IPS-NIHi7 (cell line): ENCODE results near the gene SIRT5.

Experiments used
- DNase-seq: peaks from one replicate; pipeline ENCODE4 v3.0.0; 2012; ENCODE audit warnings: mixed read lengths; ENCODE audit errors: extremely low spot score

The SIRT5 gene

DNA sequence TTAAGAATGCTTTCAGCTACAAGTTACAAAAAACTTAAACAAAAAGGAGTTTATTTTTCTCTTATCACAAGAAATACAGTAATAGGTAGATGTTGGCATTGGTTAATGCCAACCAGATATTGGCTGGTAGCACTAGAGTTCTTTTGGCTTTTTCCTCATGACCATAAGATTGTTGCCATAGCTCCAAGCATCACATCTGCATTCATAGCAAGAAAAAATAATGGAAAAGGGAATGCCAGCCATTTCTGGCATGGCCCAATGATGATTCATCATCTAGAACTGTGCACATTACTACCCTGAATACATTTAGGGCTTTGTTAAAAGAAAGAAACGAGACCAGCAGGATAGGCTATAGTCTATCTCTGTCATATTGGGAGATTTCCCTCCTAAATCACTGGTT lies 20.8 kb upstream of the SIRT5 start:
- DNase-seq, result no peak

DNA sequence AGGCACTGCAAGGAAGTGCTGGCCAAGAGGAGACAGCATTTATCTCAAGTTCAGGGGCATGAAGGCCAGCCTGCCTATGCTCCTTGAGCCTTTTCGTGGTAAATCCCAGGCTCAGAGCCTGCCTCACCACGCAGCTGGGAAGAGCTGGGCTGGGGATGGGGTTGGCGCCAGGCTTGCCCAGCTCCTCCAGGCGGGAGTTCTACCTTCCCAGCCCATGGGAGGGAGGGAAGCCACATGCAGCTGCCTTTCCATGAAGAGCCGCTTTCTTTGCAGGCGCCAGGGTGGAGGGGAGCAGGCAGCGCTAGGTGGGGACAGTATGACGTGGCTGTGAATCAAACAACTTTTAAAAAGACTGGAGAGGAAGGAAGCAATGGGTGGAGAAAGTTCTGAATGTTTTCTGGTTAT lies 19.5 kb upstream of the SIRT5 start:
- DNase-seq, result peak; percentile 80

DNA sequence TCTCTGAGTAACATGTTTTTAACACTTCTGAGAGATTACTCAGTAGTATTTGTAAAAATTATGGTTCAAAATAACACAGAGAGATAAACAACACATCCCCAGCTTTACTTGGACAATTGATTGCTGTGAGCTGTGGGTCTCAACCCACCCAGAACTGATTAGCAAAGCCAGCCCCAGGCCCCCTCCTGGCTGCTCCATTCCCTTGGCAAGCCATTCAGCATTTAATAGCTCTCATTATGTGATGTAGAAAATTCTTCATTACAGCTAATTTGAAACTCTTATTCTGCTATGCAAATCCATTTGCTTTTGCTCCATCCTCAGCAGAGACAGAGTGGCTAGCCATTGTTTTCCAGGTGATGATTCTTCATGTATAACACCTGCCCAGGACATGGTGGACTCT lies 16.6 kb upstream of the SIRT5 start:
- DNase-seq, result no peak

DNA sequence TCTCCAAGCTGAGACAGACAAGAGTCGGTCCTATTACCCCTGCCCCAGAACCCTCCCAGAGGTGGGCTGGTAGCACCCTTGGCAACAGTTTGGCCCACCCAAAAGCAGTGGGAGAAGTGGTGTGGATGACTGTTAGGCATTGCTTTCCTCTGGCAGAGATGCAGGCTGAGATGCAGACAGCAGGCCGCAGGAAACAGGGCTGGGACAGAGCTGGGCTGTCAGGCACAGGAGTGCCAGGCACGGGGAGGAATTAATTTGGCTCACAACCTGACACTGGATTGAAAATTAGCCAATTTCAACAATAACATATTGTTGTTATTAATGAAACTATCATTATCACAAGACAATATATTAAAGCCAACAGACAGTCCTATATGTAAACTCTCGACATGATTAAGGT lies 15.7 kb upstream of the SIRT5 start:
- no peak for DNase-seq

DNA sequence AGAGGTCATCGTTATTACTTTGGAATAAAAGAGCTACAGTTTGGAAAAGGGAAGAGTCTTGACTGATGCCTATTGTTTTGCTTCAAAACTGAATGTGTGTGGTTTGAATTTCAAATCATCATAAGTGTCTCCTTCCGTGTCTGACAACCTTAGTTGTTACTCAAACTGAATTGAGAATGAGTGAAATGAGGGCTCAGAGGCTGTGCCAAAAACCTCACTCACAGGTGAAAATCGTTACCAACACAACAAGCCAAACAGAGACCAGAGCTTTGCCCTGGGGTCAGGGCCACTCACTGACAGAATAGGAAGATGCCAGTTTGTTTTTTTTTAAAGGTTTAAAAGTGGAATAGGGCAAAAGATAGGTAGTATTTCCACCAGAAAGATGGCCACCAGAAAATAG lies 15.2 kb upstream of the SIRT5 start:
- no peak for DNase-seq

DNA sequence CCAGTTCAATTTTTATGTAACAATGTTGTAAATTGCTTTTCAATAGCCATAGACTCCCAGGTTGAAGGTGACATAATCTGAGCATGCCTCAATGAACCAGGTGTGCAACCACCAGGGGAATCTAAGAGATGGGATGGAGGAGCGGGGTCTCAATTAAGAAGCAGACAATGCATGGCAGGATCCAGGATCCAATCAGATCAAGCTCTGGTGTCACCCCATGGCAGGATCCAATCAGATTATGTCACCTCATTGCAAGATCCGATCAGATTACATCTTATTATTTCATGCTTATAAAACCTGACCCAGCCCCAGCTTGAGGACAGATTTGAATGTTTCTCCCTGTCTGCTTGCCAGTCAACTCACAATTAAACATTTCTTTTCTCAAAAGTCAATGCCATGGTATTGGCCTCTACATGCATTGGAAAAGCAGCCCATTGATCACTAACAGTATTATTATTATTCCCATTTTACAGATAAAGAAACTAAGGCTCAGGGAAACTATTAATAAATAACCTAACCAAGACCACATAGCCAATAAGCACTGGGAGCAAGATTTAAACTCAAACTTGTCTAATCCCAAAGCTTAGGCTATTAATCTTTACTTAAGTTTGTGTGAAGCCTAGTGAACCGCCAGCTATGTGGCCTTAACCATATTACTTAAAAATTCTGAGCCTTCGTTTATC lies 14.3 kb upstream of the SIRT5 start:
- no peak for DNase-seq

DNA sequence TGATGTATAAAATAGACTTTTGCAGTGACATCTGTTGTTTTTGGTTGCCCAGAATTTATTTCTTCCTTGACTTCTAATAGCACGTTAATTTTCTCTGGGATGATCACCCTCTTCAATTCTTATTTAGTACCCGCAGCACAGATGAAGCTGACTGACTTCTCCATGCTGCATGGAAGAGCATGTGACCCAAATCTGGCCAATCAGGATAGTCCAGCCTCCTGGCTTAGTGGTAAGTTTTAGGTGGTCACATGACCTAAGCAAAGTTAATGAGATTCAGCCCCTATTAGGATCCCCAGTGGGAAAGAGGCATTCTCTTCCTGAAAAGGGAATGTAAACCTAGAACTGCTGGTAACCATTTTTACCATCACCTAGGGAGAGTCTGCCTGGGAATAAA lies 13.8 kb upstream of the SIRT5 start:
- peak; percentile 38 for DNase-seq

DNA sequence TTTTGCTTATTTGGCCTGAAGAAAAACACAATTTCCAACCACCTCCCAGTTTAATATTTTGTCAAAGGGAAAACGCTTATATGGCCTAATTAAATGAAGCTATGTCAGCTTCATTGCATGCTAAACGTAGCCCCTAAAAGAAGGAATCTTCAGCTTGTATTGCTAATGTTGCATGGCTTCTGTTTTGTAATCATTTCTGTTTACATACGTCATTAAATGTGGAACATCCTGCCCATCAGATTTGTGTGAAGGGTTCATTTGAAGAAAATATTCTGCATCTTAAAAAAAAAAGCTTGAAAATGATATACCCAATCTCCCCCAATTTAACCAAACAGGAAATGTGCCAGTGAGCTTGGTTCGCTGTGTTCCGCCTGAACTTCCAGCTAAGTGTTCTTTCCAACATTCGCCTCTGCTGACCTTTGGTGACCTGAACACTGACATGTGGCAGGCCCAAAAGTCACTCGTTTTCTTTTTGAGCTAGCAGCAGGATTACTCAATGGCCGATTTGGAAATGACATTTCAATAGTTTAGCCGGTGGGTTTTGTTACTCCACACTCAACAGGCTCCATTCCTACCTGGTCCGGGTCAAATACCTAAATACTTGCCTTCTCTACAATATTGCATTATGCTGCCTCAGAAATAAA lies 12.7 kb upstream of the SIRT5 start:
- no peak for DNase-seq

DNA sequence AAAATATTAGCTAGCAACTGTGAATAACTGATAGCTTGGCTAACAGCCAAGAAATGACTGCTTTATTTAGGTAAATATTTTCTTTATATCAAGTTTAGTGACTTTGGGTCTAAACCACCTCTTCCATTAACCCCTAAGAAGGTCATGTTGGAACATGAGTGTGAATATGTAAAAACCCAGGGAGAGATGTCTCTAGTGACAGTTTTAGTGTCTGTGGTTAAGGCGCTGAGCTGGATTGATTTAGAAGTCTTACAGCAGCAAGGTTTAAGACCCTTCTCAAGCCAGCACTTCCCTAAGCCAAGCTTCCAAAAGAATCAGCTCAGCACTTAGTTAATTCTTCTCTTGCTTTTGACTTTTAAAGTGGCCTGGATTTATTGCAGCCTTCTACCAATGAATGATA lies 11.4 kb upstream of the SIRT5 start:
- DNase-seq, result no peak

DNA sequence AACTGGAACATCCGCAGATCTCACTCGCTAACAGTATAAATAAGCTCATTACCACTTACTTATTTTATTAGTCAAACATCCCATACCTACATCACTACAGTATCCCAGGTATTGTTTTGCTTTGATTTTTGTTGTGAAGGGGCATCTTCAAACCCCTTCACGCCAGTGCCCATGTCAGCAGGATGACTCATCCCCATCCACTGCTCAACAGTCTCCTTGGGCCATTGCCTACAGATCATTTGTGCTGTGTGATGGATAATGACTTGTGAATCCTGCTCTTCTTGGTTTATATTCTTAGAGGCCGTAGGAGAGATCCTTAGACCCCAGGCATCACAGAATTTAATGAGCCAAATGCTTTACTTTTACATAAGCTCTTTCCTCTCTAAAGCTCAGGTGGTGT lies 8.5 kb upstream of the SIRT5 start:
- no peak for DNase-seq

DNA sequence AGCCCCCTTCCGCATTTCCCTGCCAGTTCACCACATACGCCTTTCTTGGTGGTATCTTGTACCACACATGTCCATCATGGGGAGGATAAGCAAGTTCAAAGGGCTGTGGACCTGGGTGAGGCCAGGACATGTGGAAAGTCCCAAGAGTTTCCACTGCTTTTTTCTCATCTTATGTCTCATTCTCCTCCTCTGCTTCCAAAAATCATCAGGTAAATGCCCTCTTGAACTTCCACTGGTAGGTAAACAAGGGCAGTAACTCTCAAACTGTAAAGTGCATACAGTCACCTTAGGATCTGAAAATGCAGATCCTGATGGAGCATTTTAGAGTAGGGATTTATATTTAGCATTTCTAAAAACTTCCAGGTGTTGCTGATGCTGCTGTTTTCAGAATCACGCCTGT lies 7.9 kb upstream of the SIRT5 start:
- DNase-seq, result no peak

DNA sequence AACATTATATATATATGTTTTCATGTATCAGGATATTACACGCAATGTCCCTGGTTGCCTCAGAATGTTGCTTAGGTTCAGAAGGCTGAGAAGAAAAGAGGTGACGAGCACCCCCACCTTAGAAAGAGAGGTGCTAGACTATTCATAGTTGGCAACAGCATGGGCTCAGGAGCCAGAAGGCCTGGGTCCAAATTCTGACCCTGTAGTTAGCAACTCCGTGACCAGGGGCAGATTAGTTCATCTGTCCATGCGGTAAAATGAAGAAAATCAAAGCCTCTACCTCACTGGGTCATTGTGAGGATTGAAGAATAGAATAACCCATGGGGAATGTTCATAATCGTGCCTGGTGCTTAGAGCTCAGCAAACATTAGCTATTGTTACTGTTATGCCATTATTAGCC lies 5.4 kb upstream of the SIRT5 start:
- no peak for DNase-seq

DNA sequence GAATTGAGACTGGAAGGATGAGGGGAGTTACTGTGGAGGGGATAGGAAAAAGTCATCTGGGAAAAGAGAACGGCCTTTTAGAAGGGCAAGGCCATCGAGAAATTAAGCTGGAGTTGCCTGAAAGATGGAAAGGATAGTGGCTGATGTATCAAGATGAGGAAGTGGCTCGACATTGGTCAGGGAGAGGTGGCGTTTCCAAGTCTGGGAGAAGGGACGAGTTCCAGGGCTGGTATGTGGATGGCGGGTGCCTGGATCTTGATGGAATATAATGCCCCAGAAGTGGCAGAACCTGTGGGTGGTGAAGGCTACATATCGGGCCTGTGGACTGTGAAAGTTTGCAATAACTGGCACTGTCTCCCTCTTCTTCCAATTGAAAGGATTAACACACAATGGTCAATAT lies 2.2 kb upstream of the SIRT5 start:
- DNase-seq, result no peak

DNA sequence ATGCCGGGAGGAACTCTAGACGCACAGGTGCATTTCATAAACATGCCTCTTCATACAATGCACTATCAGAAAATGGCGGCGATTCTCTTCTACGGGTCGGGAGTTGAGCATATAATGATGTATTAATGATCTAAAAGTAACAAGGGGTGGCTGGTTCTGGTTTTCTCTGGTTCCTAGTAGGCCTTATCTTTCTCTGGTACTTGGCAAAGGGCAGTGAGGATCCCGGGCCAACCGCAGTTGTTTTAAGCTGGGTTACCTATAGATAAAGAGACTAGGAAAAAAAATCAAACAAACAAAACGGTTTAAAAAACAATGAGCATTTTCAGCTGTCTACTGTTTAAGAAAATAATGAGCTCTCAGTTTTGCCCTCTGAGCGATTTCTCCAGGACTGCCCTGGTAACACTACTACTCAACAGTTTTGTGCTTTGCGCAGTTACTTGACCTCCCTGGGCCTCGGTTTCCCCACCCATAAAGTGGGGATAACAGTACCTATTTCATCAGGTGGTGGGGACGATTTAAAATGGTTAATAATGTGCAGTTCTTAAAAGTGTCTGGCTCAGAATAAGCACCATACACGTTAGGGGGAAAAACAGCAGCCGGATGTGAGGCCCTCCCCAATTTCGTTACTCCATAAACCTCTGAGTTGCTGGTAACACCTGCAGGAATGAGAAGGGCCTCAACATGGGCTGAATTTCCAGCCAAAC lies 1.3 kb upstream of the SIRT5 start:
- no peak for DNase-seq

DNA sequence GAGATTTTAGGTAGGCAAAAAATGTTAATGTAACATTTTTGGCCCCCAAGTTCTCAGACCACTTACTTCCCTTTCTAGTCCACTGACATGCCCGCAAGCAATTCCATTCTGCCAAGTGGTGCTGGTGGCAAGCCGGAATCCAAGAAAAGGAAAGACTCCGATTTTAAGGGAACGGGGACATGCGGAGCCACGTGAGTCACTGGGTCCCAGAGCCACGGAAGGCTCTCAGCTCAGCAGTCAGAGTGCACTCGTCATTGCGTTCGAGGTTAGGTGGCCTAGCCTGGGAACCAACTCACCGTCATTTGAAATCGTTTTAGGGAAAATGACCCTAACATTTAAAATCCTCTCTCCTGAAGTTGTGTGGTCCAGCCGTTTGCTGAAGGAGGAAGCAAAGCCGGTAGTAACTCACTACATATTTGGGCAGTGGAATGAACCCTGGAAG lies 711 bp upstream of the SIRT5 start:
- DNase-seq, result peak; percentile 31

DNA sequence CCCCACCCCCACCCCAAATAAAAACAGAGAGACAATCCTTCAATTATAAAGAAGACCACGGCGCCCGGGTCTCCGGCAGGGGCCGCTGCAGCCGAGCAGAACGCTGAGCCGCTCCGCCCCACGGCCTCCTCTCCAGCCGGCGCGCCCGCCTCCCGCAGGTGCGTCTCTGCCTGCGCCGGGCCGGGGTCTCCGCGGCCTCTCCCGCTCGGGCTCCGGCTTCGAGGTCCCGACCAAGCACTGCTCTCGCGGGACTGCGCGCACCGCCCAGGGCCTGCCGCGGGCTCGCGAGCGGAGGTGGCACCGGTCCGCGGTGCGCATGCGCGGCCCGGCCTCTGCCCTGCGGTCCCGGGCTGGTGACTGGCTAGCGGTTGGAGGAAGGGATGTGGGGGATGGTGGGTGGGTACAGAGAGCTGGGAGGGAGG lies 241 bp upstream of the SIRT5 start:
- peak; percentile 97 for DNase-seq

DNA sequence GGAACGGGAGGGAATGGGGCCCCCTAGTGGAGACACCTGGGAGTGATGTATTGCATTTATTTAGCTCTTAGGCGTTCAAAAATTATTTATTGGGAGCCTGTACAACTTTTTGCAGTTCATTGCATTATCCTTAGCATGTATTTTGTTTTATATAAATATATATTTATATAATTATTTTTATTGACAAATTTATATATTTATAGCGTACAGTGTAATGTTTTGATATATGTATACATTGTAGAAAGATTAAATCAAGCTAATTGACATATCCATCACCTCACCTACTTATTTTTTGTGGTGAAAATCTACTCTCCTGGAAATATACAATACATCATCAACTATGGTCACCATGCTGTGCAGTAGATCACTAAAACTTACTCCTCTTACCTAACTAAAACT lies 975 bp downstream of the SIRT5 start:
- DNase-seq, result no peak

DNA sequence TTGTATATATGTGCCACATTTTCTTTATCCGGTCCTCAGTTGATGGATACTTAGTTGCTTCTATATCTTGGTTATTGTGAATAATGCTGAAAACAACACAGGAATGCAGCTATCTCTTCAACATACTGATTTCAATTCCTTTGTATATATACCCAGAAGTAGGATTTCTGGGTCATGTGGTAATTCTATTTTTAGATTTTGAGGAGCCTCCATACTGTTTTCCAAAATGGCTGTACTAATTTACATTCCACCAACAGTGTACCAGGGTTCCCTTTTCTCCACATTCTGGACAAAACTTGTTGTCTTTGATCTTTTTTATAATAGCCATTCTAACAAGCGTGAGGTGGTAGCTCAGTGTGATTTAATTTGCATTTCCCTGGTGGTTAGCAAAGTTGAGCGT lies 1.6 kb downstream of the SIRT5 start:
- no peak for DNase-seq

DNA sequence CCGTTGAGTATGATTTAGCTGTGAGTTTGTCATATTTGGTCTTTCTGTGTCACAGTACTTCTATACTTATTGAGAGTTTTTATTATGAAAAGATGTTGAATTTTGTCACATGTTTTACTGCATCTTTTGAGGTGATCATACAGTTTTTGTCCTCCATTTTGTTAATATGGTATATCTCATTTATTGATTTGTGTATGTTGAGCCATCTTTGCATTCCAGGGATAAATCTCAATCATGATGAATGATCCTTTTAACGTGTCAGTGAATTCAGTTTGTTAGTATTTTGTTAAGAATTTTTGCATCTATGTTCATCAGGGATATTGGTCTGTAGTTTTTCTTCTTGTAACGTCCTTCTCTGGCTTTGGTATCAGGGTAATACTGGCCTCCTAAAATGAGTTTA lies 3.5 kb downstream of the SIRT5 start:
- no peak for DNase-seq

DNA sequence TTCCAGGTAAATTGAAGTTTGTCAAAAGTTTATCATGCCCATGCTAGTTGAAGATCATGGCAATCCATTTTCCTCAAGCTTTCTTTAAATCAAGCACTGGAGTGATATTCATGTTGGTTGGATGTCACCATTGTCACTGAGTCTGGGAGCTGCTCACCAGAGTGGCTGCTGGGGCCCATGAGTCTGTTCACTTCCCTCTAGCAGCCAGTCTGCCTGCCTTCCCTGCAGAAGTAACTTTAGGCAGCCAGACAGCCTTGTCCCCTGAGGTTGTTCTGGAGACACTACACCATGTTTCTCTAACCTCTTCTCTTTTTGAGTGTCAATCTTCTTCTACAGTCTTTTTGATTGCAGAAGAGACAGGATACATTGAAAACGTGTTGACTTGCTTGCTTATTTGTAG lies 5.5 kb downstream of the SIRT5 start:
- no peak for DNase-seq

DNA sequence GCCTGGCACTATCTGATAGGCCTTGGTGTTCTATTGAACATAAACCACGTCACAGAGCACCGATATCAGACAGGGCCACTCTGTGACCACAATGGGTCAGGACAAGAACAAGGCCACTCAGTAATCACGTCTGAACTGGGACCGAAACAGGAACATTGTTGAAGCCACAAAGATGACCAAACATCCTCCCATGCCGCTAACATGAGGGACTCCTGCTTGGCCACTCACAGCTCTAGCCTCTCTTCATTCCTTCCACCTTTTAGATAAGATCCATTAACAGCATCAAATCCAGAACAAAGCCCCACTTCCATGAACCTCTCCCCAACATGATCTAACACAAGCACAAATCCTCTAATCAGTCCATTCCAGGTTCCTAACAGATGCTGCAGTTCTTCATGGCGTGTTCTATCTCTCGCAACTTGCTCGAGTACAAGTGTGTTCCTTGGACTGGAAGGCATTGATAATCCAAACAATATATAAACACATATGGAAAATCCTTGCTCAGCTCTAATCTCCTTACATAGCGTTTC lies 7.4 kb downstream of the SIRT5 start:
- DNase-seq, result no peak

DNA sequence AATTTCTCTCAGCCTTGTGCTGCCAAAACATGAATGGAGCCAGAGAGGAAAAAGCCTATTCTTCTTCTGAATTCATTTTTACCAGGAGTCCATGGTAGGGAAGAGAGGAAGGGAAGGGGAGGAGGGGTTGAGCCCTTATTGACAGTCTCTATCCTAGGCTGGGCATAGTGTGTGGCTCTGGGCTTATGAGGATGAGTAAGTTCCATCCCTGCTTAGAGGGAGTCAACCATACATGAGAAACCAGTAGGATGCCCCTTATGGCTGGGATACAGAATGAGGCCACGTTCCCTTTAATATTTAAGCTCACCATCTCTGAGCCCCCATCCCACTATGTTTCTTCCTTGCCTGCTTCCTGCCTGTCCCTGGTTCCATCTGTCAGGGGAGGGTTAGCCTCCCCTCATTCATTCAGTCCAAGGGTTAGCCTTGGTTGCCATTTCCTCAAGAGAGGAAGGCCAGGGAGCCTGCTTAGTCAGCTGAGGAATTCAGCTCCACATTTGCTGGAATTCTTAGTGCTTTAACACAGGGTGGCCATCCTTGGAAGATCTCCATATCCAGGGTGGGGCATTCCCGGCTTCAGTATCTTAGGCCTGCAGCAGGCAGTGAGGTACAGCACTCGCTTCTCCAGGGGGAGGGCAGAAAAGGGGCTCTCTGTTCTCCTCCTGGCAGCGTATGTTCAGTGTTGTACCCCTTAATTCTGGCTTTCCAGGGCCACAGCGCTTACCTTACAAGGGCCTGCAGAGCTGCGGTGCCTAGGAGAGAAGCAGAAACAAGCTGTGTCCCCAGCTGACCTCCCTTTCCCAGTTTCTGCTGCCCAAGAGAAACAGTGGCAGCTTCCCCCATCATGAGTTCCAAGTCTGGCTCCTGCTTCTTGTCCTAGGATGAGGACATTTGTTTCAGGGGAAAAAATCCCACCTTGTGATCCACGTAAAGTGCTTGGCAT lies 12.5 kb downstream of the SIRT5 start:
- no peak for DNase-seq
